Measurements from ENCODE around the gene IL1RAPL2.

The IL1RAPL2 gene

GRCh38 chrX:105277132-105277531 lies 711.1 kb downstream of the IL1RAPL2 start:
- no peak for TF ChIP-seq CTCF (IDR thresholded peaks at IDR 0.05; ENCODE audit: insufficient read depth, low read length, poor library complexity, severe bottlenecking)
- H3K36me3 ChIP-seq (ENCODE audit: control insufficient read depth, insufficient read depth, low read length): no peaks in the 10 kb centered on the region
- no peak for DNase-seq (ENCODE audit: extremely low read depth, insufficient read length)
- no peak overlapping the region for H3K4me3 ChIP-seq (replicated peaks; ENCODE audit: low read depth, low read length)
- H3K27me3 ChIP-seq (replicated peaks; ENCODE audit: control insufficient read depth, insufficient read depth, low read length): no peaks in the 10 kb centered on the region

GRCh38 chrX:105282077-105282476 lies 716.1 kb downstream of the IL1RAPL2 start:
- no peak for TF ChIP-seq CTCF (IDR thresholded peaks at IDR 0.05; ENCODE audit: insufficient read depth, low read length, poor library complexity, severe bottlenecking)
- Histone ChIP-seq H3K27me3 (replicated peaks; ENCODE audit: control insufficient read depth, insufficient read depth, low read length) (no peaks in the 10 kb centered on the region), H3K36me3 (ENCODE audit: control insufficient read depth, insufficient read depth, low read length) (no peaks in the 10 kb centered on the region), H3K4me3 (replicated peaks; ENCODE audit: low read depth, low read length) (no peak overlapping the region)
- no peak for DNase-seq (ENCODE audit: extremely low read depth, insufficient read length)

GRCh38 chrX:105297041-105297440 lies 731.0 kb downstream of the IL1RAPL2 start:
- H3K36me3 ChIP-seq (ENCODE audit: control insufficient read depth, insufficient read depth, low read length): no peaks in the 10 kb centered on the region
- no peak for DNase-seq (ENCODE audit: extremely low read depth, insufficient read length)
- no peak for TF ChIP-seq CTCF (IDR thresholded peaks at IDR 0.05; ENCODE audit: insufficient read depth, low read length, poor library complexity, severe bottlenecking)

GRCh38 chrX:105299286-105299685 lies 733.3 kb downstream of the IL1RAPL2 start:
- Histone ChIP-seq H3K36me3 (ENCODE audit: control insufficient read depth, insufficient read depth, low read length) (no peaks in the 10 kb centered on the region), H3K4me3 (replicated peaks; ENCODE audit: low read depth, low read length) (no peak overlapping the region), H3K27me3 (replicated peaks; ENCODE audit: control insufficient read depth, insufficient read depth, low read length) (no peaks in the 10 kb centered on the region)
- no peak for TF ChIP-seq CTCF (IDR thresholded peaks at IDR 0.05; ENCODE audit: insufficient read depth, low read length, poor library complexity, severe bottlenecking)
- DNase-seq (ENCODE audit: extremely low read depth, insufficient read length): no peak

More at GRCh38 chrX:105297041-105297440, 731.0 kb downstream of the IL1RAPL2 start:
- Histone ChIP-seq H3K4me3 (replicated peaks; ENCODE audit: low read depth, low read length) (no peak overlapping the region), H3K27me3 (replicated peaks; ENCODE audit: control insufficient read depth, insufficient read depth, low read length) (no peaks in the 10 kb centered on the region)

GRCh38 chrX:105302246-105302645 lies 736.2 kb downstream of the IL1RAPL2 start:
- TF ChIP-seq CTCF (IDR thresholded peaks at IDR 0.05; ENCODE audit: insufficient read depth, low read length, poor library complexity, severe bottlenecking): no peak
- H3K36me3 ChIP-seq (ENCODE audit: control insufficient read depth, insufficient read depth, low read length): no peaks in the 10 kb centered on the region
- DNase-seq (ENCODE audit: extremely low read depth, insufficient read length): no peak
- no peak overlapping the region for H3K4me3 ChIP-seq (replicated peaks; ENCODE audit: low read depth, low read length)
- H3K27me3 ChIP-seq (replicated peaks; ENCODE audit: control insufficient read depth, insufficient read depth, low read length): no peaks in the 10 kb centered on the region

GRCh38 chrX:105307762-105308161 lies 741.8 kb downstream of the IL1RAPL2 start:
- H3K4me3 ChIP-seq (replicated peaks; ENCODE audit: low read depth, low read length): no peak overlapping the region
- TF ChIP-seq CTCF (IDR thresholded peaks at IDR 0.05; ENCODE audit: insufficient read depth, low read length, poor library complexity, severe bottlenecking): no peak
- no peaks in the 10 kb centered on the region for H3K27me3 ChIP-seq (replicated peaks; ENCODE audit: control insufficient read depth, insufficient read depth, low read length)
- DNase-seq (ENCODE audit: extremely low read depth, insufficient read length): no peak
- H3K36me3 ChIP-seq (ENCODE audit: control insufficient read depth, insufficient read depth, low read length): no peaks in the 10 kb centered on the region

Measured in GM06990 (cell line).